Hepatocyte (in vitro differentiated cells): ENCODE results near the gene STRAP. TPM values are rescaled to one million over a fixed set of nuclear protein-coding genes. Genes with fewer than 3 reads are reported as not detected.

Experiments
- DNase-seq: peaks from one replicate; pipeline ENCODE4 v3.0.0-alpha.2; 2016; ENCODE audit warnings: low spot score
- H2AFZ ChIP-seq: fragments of 200-600 bp; sonication (generic); 2 replicates; pipeline ENCODE4 v1.6.0; 2016; ENCODE audit warnings: antibody characterized with exemption, mild to moderate bottlenecking
- H3K27ac ChIP-seq: fragments of 200-600 bp; sonication (generic); 2 replicates; pipeline ENCODE4 v1.5.1; 2016; ENCODE audit warnings: mild to moderate bottlenecking
- H3K27me3 ChIP-seq: fragments of 200-600 bp; sonication (generic); 2 replicates; pipeline ENCODE4 v1.6.1; 2016
- H3K36me3 ChIP-seq: fragments of 200-600 bp; sonication (generic); replicated peaks from 2 replicates; pipeline ENCODE4 v1.5.1; 2016; ENCODE audit warnings: low read depth; ENCODE audit not compliant: insufficient read depth
- H3K4me1 ChIP-seq: fragments of 200-600 bp; sonication (generic); 2 replicates; pipeline ENCODE4 v1.5.1; 2016; ENCODE audit warnings: mild to moderate bottlenecking, moderate library complexity; ENCODE audit not compliant: insufficient read depth
- H3K4me2 ChIP-seq: fragments of 200-600 bp; sonication (generic); 2 replicates; pipeline ENCODE4 v1.6.0; 2016
- H3K4me3 ChIP-seq: fragments of 200-600 bp; sonication (generic); 2 replicates; pipeline ENCODE4 v1.5.1; 2016; ENCODE audit warnings: mild to moderate bottlenecking
- H3K79me2 ChIP-seq: fragments of 200-600 bp; sonication (generic); 2 replicates; pipeline ENCODE4 v1.6.0; 2017; ENCODE audit warnings: mild to moderate bottlenecking
- H3K9me2 ChIP-seq: fragments of 200-600 bp; sonication (generic); replicated peaks from 2 replicates; pipeline ENCODE4 v1.6.0; 2017; ENCODE audit warnings: mild to moderate bottlenecking; ENCODE audit not compliant: insufficient read depth
- H3K9me3 ChIP-seq: fragments of 200-600 bp; sonication (generic); 2 replicates; pipeline ENCODE4 v1.5.1; 2016; ENCODE audit warnings: low read depth, mild to moderate bottlenecking
- H4K20me1 ChIP-seq: fragments of 200-600 bp; sonication (generic); 2 replicates; pipeline ENCODE4 v1.6.0; 2016; ENCODE audit warnings: mild to moderate bottlenecking; ENCODE audit not compliant: insufficient read depth, poor library complexity, severe bottlenecking
- EZH2 ChIP-seq: fragments of 200-600 bp; sonication (generic); IDR thresholded peaks from 2 replicates; pipeline ENCODE4 v1.6.1; 2016; ENCODE audit warnings: antibody characterized with exemption, mild to moderate bottlenecking, borderline replicate concordance
- EZH2phosphoT487 ChIP-seq: fragments of 200-600 bp; sonication (generic); IDR thresholded peaks from one replicate; pipeline ENCODE4 v1.6.1; 2018; ENCODE audit warnings: antibody characterized with exemption, mild to moderate bottlenecking, low read depth, moderate library complexity; ENCODE audit not compliant: unreplicated experiment, severe bottlenecking
- WGBS: methylation state at CpG from one replicate; pipeline ENCODE4 v1.1.6; 2016; ENCODE audit warnings: low lambda C conversion rate; ENCODE audit errors: missing lambda C conversion rate; 5-methylcytosine and 5-hydroxymethylcytosine counted together
- polyA plus RNA-seq: library from polyadenylated mRNA; unstranded; fragments of >200 nt; fragmentation: Nextera tagmentation; extraction: Ambion mirVana; gene quantifications from 2 replicates; pipeline ENCODE4 v1.2.1, GENCODE V29; 2016
- total RNA-seq: library from RNA; depleted of rRNA; stranded (reverse); fragments of >200 nt; gene quantifications from 2 replicates; pipeline ENCODE4 v1.2.3, GENCODE V29; 2014
- TF ChIP-seq, protein P1 (sequence below): fragments of 200-600 bp; sonication (generic); IDR thresholded peaks from 2 replicates; pipeline ENCODE4 v1.5.1; 2016; ENCODE audit warnings: antibody characterized with exemption, mild to moderate bottlenecking; ENCODE audit not compliant: poor library complexity

Gene STRAP
- total and polyA plus RNA-seq, 2 experiments from 2014 or later: 154 to 202 TPM

DNA sequence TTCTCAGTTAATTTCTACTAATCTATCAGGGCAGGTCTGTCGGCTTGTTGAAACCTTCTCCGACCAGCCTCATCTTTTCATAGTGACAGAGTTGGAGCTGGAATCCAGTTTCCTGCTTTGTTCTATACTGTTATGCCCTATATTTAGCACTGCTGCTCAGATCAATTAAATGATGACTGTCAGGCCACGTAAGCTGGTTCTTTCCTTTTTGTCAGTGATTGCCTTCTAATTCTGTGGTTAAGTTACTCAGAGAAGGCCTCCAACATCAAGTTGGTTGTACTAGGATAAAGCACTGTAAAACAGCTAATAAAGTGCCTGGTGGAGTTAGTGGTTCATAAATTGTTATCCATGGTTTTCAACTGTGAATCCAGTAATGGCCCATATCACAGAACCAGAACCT lies 51.6 kb downstream of the STRAP start:
- H3K9me3 ChIP-seq: no peaks in the 10 kb centered on the region
- H3K9me2 ChIP-seq: no peaks in the 10 kb centered on the region
- H3K4me2 ChIP-seq: no peak overlapping the region
- no peak for DNase-seq
- H2AFZ ChIP-seq: no peak overlapping the region
- peaks cover 51% of the 10 kb centered on the region for H3K79me2 ChIP-seq
- H3K4me3 ChIP-seq: no peak overlapping the region
- no peaks in the 10 kb centered on the region for H3K4me1 ChIP-seq
- H3K36me3 ChIP-seq: no peaks in the 10 kb centered on the region
- no peaks in the 10 kb centered on the region for H4K20me1 ChIP-seq
- H3K27me3 ChIP-seq: no peaks in the 10 kb centered on the region
- no peak overlapping the region for H3K27ac ChIP-seq
- 90% methylated on average over 3 of the region's 3 CpGs for WGBS
- TF ChIP-seq, protein P1, sequence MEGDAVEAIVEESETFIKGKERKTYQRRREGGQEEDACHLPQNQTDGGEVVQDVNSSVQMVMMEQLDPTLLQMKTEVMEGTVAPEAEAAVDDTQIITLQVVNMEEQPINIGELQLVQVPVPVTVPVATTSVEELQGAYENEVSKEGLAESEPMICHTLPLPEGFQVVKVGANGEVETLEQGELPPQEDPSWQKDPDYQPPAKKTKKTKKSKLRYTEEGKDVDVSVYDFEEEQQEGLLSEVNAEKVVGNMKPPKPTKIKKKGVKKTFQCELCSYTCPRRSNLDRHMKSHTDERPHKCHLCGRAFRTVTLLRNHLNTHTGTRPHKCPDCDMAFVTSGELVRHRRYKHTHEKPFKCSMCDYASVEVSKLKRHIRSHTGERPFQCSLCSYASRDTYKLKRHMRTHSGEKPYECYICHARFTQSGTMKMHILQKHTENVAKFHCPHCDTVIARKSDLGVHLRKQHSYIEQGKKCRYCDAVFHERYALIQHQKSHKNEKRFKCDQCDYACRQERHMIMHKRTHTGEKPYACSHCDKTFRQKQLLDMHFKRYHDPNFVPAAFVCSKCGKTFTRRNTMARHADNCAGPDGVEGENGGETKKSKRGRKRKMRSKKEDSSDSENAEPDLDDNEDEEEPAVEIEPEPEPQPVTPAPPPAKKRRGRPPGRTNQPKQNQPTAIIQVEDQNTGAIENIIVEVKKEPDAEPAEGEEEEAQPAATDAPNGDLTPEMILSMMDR: no peak
- TF ChIP-seq EZH2phosphoT487 (no peak), EZH2 (no peak)

DNA sequence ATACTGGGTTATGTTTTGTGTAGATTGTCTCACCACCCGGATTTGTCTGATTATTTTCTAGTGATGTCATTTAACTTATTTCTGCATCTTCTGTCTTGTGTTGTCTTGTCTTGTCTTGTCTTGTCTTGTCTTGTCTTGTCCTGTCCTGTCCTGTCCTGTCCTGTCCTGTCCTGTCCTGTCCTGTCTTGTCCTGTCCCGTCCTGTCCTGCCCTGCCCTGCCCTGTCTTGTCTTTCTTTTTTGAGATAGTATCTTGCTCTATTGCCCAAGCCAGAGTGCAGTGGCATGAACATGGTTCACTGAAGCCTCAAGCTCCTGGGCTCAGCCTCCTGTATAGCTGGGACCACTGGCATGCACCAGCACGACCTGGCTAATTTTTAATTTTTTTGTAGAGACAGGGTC lies 54.6 kb downstream of the STRAP start:
- Histone ChIP-seq H3K9me3 (no peaks in the 10 kb centered on the region), H3K4me3 (no peak overlapping the region), H3K27me3 (no peaks in the 10 kb centered on the region), H3K9me2 (no peaks in the 10 kb centered on the region), H3K27ac (no peak overlapping the region), H3K36me3 (no peaks in the 10 kb centered on the region), H3K4me1 (no peaks in the 10 kb centered on the region), H4K20me1 (no peaks in the 10 kb centered on the region), H3K4me2 (no peak overlapping the region), H3K79me2 (peaks cover 55% of the 10 kb centered on the region), H2AFZ (no peak overlapping the region)
- 95% methylated on average over 3 of the region's 3 CpGs for WGBS
- TF ChIP-seq, protein P1: no peak
- TF ChIP-seq EZH2phosphoT487 (no peak), EZH2 (no peak)
- no peak for DNase-seq

DNA sequence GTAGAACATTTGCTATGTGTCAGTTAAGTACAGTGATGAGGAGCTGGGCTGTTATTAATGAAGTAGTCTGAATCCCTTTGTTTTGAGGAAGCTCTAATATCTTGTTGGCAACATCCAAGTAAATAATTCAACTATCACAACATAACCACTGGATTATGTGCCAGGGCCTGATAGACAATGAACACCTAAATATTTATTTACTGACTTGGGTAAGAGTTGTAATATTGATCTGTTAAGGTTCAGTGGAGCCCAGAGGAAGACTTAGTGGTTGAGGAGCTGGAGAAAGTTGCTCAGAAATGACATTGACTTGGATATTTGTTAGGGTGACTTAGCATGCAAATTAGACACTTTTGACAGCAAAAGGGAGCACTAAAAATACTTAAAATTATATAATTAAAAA lies 55.7 kb downstream of the STRAP start:
- H3K4me1 ChIP-seq: no peaks in the 10 kb centered on the region
- H3K4me2 ChIP-seq: no peak overlapping the region
- H3K27me3 ChIP-seq: no peaks in the 10 kb centered on the region
- no peaks in the 10 kb centered on the region for H3K36me3 ChIP-seq
- H2AFZ ChIP-seq: no peak overlapping the region
- H3K9me3 ChIP-seq: no peaks in the 10 kb centered on the region
- no peak for DNase-seq
- no peaks in the 10 kb centered on the region for H3K9me2 ChIP-seq
- H3K4me3 ChIP-seq: no peak overlapping the region
- H3K27ac ChIP-seq: no peak overlapping the region
- no peaks in the 10 kb centered on the region for H4K20me1 ChIP-seq
- H3K79me2 ChIP-seq: peaks cover 58% of the 10 kb centered on the region
- TF ChIP-seq, protein P1: no peak
- TF ChIP-seq EZH2phosphoT487: no peak
- TF ChIP-seq EZH2: no peak

- H3K4me1 ChIP-seq: no peaks in the 10 kb centered on the region
- H3K9me3 ChIP-seq: no peaks in the 10 kb centered on the region
- TF ChIP-seq EZH2 (no peak), EZH2phosphoT487 (no peak)
- TF ChIP-seq, protein P1: no peak
- peaks cover 63% of the 10 kb centered on the region for H3K79me2 ChIP-seq
- no peaks in the 10 kb centered on the region for H3K9me2 ChIP-seq
- DNase-seq: no peak
- H3K4me2 ChIP-seq: no peak overlapping the region
- H3K4me3 ChIP-seq: no peak overlapping the region
- no peaks in the 10 kb centered on the region for H3K27me3 ChIP-seq
- H2AFZ ChIP-seq: no peak overlapping the region
- no peaks in the 10 kb centered on the region for H4K20me1 ChIP-seq
- H3K36me3 ChIP-seq: no peaks in the 10 kb centered on the region
- WGBS: 100% methylated on average over 1 of the region's 1 CpG
- no peak overlapping the region for H3K27ac ChIP-seq
Measured at GRCh38 chr12:15939111-15939510, 56.9 kb downstream of the STRAP start.
